Activated CD4-positive, CD25-positive, alpha-beta regulatory T cell (primary cell): ENCODE results near the gene LRP8.

Experiments
- DNase-seq, 4 experiments: peaks; one replicate each; lab custom pipeline; 2025; lab: John Stamatoyannopoulos, UW

The LRP8 gene

DNA sequence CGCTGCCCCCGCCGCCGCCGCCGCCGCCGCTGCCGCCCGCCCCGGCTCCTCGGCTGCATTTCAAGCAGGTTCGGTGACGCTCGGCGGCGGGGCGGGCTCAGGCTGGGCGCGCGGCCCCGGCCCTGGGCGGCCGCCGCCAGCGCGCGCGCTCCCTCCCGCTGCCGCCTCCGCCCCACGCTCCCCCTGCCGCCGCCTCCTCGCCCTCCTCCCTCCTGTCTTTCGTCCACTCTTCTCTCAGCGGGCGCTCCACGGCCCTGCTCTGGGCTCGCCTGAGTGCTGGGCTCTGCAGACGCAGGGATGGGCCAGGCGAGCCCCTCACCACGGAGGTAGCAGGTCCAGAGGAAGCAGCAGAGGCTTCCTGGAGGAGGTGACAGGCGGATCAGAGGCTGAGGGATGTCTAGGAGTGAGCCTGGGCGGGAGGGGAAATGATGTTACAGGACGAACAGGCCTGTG is at the start of gene LRP8:
Gene LRP8 (minus strand): TSS at position 62 of the 453 bp plus-strand sequence. CDS start 158 bp downstream, outside the sequence.
- peak; percentile 57 to 74 (median 64) for DNase-seq

DNA sequence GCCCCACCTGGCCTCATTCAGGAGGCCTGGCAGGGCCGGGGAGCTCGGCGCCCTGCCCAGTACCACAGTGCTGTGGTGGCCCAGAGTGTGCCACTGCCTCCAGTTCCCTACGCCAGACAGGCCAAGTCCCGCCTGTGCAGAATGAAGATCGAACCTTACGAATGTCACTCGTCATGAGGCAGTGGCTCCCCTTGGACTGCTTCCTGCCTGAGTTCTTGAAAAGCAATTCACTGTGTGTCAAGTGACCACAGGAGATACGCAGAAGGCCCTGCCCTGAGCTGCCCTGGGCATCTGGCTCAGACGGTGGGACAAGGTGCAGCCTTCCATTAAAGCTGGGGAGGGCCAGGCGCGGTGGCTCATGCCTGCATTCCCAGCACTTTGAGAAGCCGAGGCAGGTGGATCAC is 49.6 kb upstream of the LRP8 start:
- DNase-seq: no peak

GRCh38 chr1:53376742-53377437 is 49.0 kb upstream of the LRP8 start:
- no peak for DNase-seq

- DNase-seq: no peak
Observed at GRCh38 chr1:53376041-53376461, 48.2 kb upstream of the LRP8 start.

GRCh38 chr1:53375440-53375839 is 47.6 kb upstream of the LRP8 start:
- no peak for DNase-seq

GRCh38 chr1:53373246-53373645 is 45.4 kb upstream of the LRP8 start:
- no peak for DNase-seq

GRCh38 chr1:53372501-53372951 is 44.7 kb upstream of the LRP8 start:
- DNase-seq: no peak

GRCh38 chr1:53371851-53372250 is 44.0 kb upstream of the LRP8 start:
- no peak for DNase-seq

- DNase-seq: no peak
Observed at GRCh38 chr1:53371121-53371666, 43.3 kb upstream of the LRP8 start.

DNA sequence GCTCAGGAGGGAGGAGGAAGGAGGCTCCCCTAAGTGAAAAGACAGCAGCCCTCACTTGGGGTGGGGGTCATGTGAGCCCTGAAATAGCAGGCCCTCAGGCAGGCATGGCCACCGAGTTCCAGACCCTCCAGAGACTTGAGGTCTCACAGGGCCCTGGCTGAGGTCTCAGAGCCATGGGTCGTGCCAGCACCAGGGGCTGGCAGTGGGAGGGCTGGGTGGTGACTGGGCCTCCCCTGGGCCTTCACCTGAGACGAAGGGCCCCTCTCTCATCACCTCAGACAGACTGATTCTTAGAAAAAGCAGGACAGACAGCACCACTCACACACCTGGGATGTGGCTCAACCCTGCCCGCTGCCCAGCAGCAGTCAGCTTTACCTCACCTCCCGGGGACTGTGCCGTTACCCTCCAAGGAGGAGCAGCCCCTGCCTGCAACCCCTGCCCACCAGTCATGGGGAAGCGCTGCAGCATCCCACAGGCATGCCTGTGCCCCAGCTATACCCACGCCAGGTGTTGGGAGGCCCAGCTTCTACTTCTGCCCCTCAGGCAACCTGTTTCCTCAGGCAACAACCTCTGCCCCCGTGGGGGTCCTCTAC is 42.6 kb upstream of the LRP8 start:
- no peak for DNase-seq

DNA sequence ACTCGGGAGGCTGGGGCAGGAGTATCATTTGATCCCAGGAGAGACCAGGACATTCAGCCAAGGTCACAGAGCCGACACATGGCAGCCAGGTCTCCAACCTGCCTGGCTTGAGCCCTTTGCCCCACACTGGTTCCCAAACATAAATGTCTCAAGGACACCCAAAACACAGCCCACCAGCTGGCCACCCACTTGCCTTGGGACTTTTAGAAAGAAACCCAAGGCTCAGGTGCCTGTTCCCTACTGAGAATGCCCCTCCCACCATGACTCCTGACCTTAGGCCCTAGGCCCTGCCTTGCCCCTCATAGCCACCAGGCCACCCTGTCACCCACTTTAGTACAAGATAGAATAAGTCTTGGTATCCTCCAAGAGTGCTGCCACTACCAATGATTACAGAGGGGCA is 41.9 kb upstream of the LRP8 start:
- DNase-seq: no peak

DNA sequence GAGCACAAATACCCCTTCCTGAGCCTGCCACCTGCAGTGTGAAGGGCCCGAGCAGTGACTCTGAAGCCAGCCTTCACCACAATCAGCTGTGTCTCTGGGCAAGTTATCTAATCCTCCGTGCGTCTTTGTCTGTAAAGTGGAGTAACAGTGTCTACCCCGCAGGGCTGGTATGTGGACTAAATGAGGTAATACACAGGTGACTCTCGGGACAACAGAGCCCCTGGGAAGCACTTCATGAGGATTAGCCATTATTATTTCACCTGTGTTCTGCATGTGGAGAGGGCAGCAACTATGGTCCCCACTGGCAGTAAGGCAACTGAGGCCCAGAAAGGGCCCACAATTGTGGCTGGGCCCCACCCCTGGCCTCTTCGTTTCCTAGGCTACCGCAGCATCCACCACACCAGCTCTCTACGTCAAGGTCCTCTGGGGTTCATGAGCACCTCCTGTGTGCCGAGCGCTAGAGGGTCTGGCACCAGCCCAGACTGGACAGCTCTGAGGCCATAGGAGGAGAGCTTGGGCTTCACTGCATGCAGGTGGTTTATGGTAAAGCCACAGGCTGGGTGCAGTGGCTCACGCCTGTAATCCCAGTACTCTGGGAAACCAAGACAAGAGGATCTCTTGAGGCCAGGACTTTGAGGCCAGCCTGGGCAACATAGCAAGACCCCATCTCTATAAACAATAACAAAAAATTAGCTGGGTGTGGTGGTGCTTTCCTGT is 41.3 kb upstream of the LRP8 start:
- no peak for DNase-seq

- no peak for DNase-seq
Observed at GRCh38 chr1:53368314-53369033, 40.6 kb upstream of the LRP8 start.

DNA sequence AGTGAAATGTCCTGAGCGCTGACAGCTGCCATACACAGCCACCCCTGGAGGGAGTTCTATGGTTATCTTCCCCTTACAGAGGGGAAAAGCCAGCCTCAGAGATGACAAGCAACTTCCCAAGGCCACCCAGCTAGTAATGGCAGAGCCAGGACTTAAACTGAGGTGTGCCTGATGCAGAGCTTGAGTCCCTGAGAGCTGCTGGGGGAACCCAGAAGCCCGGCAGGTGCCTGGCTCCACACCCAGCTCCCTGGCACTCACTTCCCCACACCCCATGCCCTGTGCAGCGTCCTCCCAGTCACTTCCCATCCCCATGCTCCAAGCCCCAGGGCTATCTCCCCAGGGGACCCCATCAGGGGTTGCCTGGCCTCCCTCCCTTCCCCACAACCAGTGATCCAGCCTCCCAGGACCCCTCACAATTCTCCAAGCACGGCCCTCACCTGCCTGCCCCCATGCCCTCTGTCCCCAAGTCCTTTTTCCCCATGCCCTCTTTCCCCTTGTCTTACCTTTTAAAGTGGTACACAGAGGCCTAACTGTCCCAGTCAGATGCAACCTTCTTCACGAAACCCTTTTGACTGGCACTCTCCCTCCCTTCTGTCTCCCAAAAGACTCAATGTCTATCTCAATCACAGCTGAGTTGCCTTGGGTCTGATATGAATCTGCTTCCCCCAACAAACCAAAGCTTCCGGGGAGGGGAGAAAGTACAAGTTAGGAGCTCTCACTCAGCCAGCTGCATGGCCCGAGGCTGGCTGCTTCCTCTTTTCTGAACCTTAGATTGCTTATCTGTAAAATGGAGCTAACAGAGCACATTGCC is 39.8 kb upstream of the LRP8 start:
- peak in 1 of 4 experiments; percentile 7 for DNase-seq

GRCh38 chr1:53366901-53367502 is 39.1 kb upstream of the LRP8 start:
- no peak for DNase-seq

DNA sequence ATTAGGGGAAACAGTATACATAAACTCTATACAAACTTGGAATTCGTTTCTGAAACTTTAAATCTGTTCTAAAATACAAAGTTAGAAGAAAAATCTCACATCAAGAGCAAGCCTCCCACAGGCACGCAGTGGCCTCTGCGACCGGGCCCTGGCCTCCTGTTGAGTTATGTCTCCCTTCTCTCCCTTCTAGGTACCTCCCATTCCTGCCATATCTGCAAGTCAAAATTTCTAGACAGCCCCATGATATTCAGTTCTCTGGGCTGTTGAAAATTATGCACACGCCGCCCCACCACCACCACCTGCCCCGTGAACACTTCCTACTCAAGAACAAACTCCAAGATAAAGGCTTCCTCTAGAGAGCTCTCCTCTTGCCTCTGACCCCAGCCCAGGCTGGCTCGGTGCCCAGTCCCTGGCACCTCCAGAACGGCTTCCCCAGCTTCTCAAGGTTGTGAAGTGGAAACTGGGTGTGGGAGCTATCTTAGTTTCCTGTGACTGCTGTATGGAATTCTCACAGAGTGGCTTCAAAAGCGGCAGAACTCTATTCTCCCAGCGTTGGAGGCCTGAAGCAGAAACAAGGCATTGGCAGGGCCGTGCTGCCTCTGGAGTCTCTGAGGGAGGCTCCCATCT is 37.7 kb upstream of the LRP8 start:
- no peak for DNase-seq

DNA sequence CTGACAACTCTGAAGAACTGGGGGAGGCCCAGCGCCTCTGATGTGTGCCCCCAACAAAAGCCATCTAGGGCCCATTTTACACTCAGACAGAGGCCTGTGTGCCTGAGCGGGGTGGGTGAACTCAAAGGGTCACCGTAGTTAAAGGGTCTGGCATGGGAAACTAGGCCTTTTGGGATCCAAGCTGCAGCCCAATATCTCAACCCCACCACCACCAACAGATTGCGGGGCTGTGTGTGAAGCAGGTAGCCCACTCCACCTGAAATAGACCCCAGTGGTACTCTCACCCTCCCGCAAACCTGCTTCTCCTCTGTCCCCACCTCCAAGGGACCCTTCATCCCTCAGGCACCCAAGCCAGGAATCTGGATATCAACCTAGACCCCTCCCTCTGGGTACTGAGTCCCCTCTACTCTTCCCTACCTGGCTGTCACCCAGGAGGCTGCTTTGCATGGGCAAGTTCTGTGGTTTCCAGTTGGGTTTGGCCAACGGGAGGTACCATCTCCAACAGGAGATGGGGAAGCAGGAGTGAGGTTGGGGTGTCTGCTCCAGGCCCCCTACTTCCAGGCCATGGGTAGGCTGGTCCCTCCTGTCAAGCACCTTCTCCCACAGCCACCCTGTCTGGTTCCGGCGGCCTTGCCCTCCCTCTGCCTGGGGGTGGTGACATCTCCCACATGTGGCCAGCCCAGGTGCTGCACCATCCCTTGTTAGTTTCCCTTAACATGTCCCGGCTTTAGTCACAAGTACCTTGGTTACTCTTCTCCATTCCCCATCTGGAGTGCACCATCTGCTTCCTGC is 35.2 kb upstream of the LRP8 start:
- no peak for DNase-seq

DNA sequence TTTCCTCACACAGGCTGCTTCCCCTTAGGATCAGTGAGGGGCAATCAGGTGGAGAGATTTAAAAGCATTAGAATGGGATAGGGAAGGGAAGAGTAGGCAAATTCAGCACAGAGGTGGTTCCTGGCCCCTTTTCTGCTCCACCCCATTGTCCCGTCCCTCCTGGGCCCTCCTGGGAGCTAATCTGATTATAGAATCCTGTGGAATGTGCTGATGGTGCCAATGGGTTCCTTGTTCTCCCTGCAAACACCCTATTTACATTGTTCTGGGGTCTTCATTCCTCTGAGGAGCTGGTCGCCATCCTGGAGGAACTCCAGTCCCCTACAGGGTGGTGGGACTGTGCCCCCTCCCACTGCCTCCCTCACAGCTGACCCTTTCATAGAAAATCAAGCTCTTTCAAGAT is 34.4 kb upstream of the LRP8 start:
- DNase-seq: no peak

GRCh38 chr1:53361541-53361961 is 33.7 kb upstream of the LRP8 start:
- DNase-seq: no peak

DNA sequence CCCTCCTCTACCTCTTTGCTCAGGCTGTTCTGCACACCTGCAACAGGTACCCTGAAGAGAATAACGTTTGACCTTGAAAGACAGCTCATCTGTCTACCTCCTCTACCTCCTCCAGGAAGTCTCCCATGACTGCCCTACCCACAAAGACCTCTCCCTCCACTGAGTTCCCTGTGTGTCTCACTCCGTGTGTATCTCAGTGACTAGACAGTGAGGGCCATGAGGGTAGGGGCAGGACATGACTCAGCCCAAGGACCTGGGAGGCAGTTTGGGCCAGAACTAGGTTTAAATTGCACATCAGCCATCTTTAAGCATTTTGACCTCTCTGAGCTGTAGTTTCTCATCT is 32.0 kb upstream of the LRP8 start:
- no peak for DNase-seq
